Stimulated activated CD8-positive, alpha-beta memory T cell treated with anti-CD3 and anti-CD28 coated beads, Interleukin-7, amount 100 ng/mL, for 4 hours (primary cell): Measurements from ENCODE around the gene NPPB.

Experiments used
- DNase-seq, 2 donors: peaks; one replicate each; pipeline ENCODE4 v3.0.0-alpha.2; 2020; ENCODE audit warnings: low read depth in 2 of 2

NPPB gene

GRCh38 chr1:11857164-11857851 lies 1.4 kb downstream of the NPPB start:
- no peak for DNase-seq

- no peak for DNase-seq
Observed at GRCh38 chr1:11856698-11857097, 2.0 kb downstream of the NPPB start.

GRCh38 chr1:11855430-11855829 lies 3.3 kb downstream of the NPPB start:
- no peak for DNase-seq

- DNase-seq: no peak
Observed at GRCh38 chr1:11854519-11854918, 4.2 kb downstream of the NPPB start.

- DNase-seq: no peak
Observed at GRCh38 chr1:11851180-11851579, 7.6 kb downstream of the NPPB start.

GRCh38 chr1:11850156-11850555 lies 8.6 kb downstream of the NPPB start:
- no peak for DNase-seq

- no peak for DNase-seq
Observed at GRCh38 chr1:11848373-11848700, 10.4 kb downstream of the NPPB start.

- DNase-seq: no peak
Observed at GRCh38 chr1:11847667-11848372, 10.9 kb downstream of the NPPB start, which contains the start of gene NPPA. Gene NPPA (minus strand): TSS chr1:11847783. CDS start chr1:11847684, 99 bp downstream.

- DNase-seq: no peak
Observed at GRCh38 chr1:11845641-11846335, 13.0 kb downstream of the NPPB start.

GRCh38 chr1:11842154-11843041 lies 16.3 kb downstream of the NPPB start:
- DNase-seq: no peak

GRCh38 chr1:11841245-11842153 lies 17.2 kb downstream of the NPPB start:
- DNase-seq: no peak

- no peak for DNase-seq
Observed at GRCh38 chr1:11839727-11840705, 18.7 kb downstream of the NPPB start.

GRCh38 chr1:11838349-11839272 lies 20.1 kb downstream of the NPPB start:
- peak; percentile 32 to 45 for DNase-seq

- DNase-seq: no peak
Observed at GRCh38 chr1:11837767-11838348, 20.9 kb downstream of the NPPB start.

GRCh38 chr1:11836955-11837766 lies 21.6 kb downstream of the NPPB start:
- DNase-seq: no peak

- no peak for DNase-seq
Observed at GRCh38 chr1:11835441-11836225, 23.1 kb downstream of the NPPB start.
